Thymus (tissue), 11 donors: ENCODE results near the gene TLN1. TPM values are rescaled to one million over a fixed set of nuclear protein-coding genes. Genes with fewer than 3 reads are reported as not detected.

Experiments
- DNase-seq, 9 donors: peaks; one replicate each; pipeline ENCODE4 v3.0.0-alpha.2; 2013; ENCODE audit warnings: low spot score in 9 of 9, low read depth in 6 of 9, missing footprints in 1 of 9
- H3K27ac ChIP-seq, 2 donors: one replicate each; pipeline ENCODE4 v1.5.1; 2013; ENCODE audit warnings: control low read depth in 1 of 2, low read depth in 1 of 2, low read length in 1 of 2, mild to moderate bottlenecking in 1 of 2, moderate library complexity in 1 of 2
- H3K27me3 ChIP-seq, 2 donors: one replicate each; pipeline ENCODE4 v1.5.1; 2013; ENCODE audit warnings: low read length in 1 of 2; ENCODE audit not compliant: control insufficient read depth in 2 of 2, insufficient read depth in 1 of 2
- H3K36me3 ChIP-seq, 2 donors: one replicate each; pipeline ENCODE4 v1.5.1; 2013; ENCODE audit warnings: low read length in 1 of 2, mild to moderate bottlenecking in 1 of 2, moderate library complexity in 1 of 2; ENCODE audit not compliant: control insufficient read depth in 2 of 2, insufficient read depth in 2 of 2
- H3K4me1 ChIP-seq, 2 donors: one replicate each; pipeline ENCODE4 v1.5.1; 2013; ENCODE audit warnings: low read length in 2 of 2; ENCODE audit not compliant: control insufficient read depth in 2 of 2, insufficient read depth in 2 of 2
- H3K4me3 ChIP-seq, 2 donors: one replicate each; pipeline ENCODE4 v1.5.1; 2013; ENCODE audit warnings: low read length in 2 of 2, control low read depth in 1 of 2, mild to moderate bottlenecking in 1 of 2
- H3K9me3 ChIP-seq, 2 donors: one replicate each; pipeline ENCODE4 v1.5.1; 2013; ENCODE audit warnings: low read length in 1 of 2, mild to moderate bottlenecking in 1 of 2; ENCODE audit not compliant: control insufficient read depth in 2 of 2, insufficient read depth in 1 of 2
- WGBS: extraction: QIAGEN DNeasy Blood & Tissue Kit; methylation state at CpG from one replicate; pipeline ENCODE4 v1.1.7; 2013; 5-methylcytosine and 5-hydroxymethylcytosine counted together
- polyA plus RNA-seq: library from polyadenylated mRNA; stranded (reverse); fragments of 200-250 nt; gene quantifications from one replicate; pipeline ENCODE4 v1.2.3, GENCODE V29; 2013
- total RNA-seq: library from RNA; stranded (reverse); fragments of 120-200 nt; gene quantifications from one replicate; pipeline ENCODE4 v1.2.4, GENCODE V29; 2013
- donor health status: healthy.

TLN1 gene
- total and polyA plus RNA-seq, 2 donors, result 74.5 to 83.0 TPM

DNA sequence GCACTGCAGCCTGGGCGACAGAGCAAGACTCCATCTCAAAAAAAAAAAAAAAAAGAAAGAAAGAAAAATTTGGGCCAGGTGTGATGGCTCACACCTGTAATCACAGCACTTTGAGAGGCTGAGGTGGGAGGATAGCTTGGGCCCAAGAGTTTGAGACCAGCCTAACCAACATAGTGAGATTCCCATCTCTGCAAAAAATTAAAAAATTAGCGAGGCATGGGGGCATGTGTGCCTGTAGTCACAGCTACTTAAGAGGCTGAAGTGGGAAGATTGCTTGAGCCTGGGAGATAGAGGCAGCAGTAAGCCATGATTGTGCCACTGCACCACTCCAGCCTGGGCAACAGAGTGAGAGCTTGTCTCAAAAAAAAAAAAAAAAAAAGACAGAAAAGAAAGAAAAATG is 78.4 kb downstream of the TLN1 start:
- H3K27me3 ChIP-seq, result peaks cover 0 to 2% of the 10 kb centered on the region in 2 donors
- H3K9me3 ChIP-seq, result no peaks in the 10 kb centered on the region
- H3K4me1 ChIP-seq, result peaks cover 29 to 60% of the 10 kb centered on the region in 2 donors
- H3K27ac ChIP-seq, result no peak overlapping the region
- no peak overlapping the region for H3K4me3 ChIP-seq
- WGBS, result 93% methylated on average over 2 of the region's 2 CpGs
- no peak for DNase-seq
- H3K36me3 ChIP-seq, result peaks cover 0 to 7% of the 10 kb centered on the region in 2 donors

DNA sequence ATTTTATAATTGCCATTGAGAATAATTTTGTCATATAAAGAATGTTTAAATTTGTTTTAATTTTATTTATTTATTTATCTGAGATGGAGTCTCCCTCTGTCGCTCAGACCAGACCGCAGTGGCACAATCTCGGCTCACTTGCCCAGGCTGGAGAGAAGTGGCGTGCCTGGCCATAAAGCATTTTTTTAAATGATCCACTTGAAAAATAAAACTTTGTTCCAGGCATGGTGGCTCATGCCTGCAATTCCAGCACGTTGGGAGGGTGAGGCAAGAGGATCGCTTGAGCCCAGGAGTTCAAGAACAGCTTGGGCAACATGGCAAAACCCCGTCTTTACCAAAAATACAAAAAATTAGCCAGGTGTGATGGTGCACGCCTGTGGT is 79.2 kb downstream of the TLN1 start:
- Histone ChIP-seq H3K27ac (no peak overlapping the region), H3K4me1 (peaks cover 37 to 66% of the 10 kb centered on the region in 2 donors), H3K9me3 (no peaks in the 10 kb centered on the region), H3K27me3 (peaks cover 0 to 2% of the 10 kb centered on the region in 2 donors), H3K4me3 (no peak overlapping the region), H3K36me3 (peaks cover 0 to 8% of the 10 kb centered on the region in 2 donors)
- WGBS, result 97% methylated on average over 8 of the region's 8 CpGs
- DNase-seq, result no peak

DNA sequence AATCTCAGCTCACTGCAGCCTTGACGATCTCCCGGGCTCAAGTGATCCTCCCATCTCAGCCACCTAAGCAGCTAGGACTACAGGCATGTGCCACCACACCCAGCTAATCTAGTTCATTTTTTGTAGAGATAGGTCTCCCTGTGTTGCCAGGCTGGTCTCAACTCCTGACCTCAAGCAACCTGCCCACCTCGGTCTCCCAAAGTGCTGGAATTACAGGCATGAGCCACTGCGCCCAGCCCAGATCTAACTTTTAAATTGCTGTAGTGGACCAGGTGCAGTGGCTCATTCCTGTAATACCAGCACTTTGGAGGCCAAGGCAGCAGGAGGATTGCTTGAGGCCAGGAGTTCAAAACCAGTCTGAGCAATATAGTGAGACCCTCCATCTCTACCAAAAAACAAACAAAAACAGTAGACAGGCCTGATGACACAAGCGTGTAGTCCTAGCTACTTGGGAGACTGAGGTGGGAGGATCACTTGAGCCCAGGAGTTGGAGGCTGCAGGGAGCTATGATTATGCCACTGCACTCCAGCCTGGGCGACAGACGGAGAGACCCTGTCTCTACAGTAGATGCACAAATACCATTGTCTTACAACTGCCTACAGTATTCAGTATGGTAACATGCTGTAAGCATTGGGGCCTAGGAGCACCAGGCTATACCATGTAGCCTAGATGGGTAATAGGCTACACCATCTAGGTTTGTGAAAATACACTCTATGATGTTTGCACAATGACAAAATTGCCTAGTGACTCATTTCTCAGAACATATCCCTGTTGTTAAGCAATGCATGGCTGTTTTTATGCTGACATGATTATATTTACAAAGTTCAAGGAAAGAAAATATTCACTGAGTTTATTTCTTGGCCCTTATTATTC is 79.8 kb downstream of the TLN1 start:
- Histone ChIP-seq H3K27ac (peak overlapping the region in 1 of 2 donors; percentile 11), H3K4me1 (peaks cover 42 to 66% of the 10 kb centered on the region in 2 donors)
- WGBS, result 96% methylated on average over 7 of the region's 7 CpGs

DNA sequence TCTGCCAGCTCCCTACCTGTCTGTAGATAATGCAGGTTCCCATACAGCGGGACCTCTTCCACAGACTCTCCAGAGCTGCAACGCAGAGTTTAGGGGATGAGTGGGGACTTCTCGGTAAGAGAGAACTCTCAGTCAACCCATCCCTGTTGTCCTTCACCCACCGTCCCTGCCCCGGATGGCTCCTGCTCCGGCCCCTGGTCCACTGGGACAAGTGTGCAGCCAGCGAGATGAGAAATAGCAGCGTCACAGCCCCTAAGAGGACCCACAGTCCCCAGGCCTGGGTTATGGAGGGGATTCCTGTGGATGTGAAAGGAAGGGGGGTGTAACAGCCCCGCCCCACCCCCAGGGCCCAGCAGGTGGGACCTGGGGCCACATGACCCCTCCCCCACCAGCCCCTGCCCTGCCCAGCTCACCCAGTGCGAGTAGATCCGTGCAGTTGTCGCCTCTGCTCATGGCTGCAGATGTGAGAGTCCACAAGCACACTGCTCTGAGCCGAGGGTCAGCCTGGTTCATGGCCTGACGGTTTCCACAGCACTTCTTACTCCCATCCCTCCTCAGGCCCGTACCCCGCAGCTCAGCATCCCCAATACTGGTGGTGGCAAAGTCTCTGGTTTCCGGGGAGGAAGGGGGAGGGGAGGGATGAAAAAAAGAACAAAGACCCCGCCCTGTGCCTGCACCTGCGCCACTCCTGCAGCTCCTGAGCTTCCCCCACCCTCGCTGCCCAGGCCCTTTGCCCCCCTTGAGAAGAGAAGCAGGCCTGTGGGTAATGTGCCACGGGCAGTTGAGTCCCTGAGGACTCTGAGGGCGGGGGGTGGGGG is 81.4 kb downstream of the TLN1 start, which contains the start of gene SIT1:
TSS of gene SIT1 (minus strand) at position 591 of the 818 bp plus-strand sequence. CDS start at position 513, 78 bp downstream.
- Histone ChIP-seq H3K9me3 (no peaks in the 10 kb centered on the region), H3K4me1 (peaks cover 45 to 65% of the 10 kb centered on the region in 2 donors), H3K4me3 (peak within 1 kb of the TSS; percentile 65 to 75), H3K27ac (peak within 1 kb of the TSS; percentile 98 to 99), H3K36me3 (peaks cover 0 to 8% of the 10 kb centered on the region in 2 donors), H3K27me3 (no peaks in the 10 kb centered on the region)
- WGBS, result 45% methylated on average over 22 of the region's 22 CpGs
- peak in 8 of 9 donors; percentile 68 to 92 (median 79) for DNase-seq

More for the DNA sequence above, 79.8 kb downstream of the TLN1 start:
- no peaks in the 10 kb centered on the region for H3K27me3 ChIP-seq
- H3K9me3 ChIP-seq, result no peaks in the 10 kb centered on the region
- H3K4me3 ChIP-seq, result no peak overlapping the region
- H3K36me3 ChIP-seq, result peaks cover 0 to 8% of the 10 kb centered on the region in 2 donors
- no peak for DNase-seq

DNA sequence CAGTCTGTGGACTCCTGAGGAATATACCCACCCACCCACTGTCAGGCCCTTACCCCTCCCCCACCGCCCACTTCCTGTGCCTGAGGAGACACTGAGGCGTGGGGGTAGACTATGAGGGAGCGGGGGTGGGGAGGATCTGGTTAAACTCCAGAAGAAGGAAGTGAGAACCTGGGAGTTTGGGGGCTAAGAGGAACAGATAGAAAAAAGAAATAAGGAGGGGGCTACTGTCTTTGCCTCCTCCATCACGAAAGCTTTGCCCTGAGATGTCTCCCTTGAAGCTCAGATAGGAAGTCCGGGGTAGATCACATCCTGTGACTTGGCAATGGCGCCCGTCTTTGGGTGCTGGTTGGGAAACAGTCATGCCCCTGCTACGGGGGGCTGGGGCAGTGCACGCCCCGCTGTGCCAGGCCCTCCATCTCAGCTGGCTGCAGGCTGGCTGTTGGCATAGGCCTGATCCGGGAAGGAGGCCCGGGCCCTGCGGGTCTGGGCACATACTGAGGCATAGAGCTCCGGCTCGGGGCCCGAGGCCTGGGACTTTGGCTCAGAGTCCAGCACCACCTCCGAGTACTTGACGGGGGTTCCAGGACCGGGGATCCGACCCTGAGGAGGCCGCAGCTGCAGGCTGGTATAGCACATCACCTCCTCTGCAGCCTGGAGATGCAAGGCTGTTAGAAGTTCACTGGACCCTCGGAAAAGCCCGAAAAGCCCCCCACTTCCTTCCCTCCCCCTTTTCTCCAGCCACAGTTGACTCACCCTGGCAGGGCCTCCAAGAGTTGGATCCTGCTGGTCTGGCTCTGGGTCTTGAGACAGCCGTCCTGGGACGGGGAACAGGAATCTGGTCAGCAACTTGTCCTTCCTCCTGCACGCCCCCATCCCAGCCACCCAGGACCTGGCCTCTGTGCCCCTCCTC is 82.3 kb downstream of the TLN1 start:
- Histone ChIP-seq H3K27me3 (no peaks in the 10 kb centered on the region), H3K4me1 (peaks cover 47 to 72% of the 10 kb centered on the region in 2 donors), H3K27ac (peak overlapping the region; percentile 98 to 99), H3K36me3 (peaks cover 0 to 8% of the 10 kb centered on the region in 2 donors), H3K9me3 (no peaks in the 10 kb centered on the region), H3K4me3 (peak overlapping the region; percentile 65 to 75)
- 65% methylated on average over 26 of the region's 26 CpGs for WGBS
- DNase-seq, result peak in 8 of 9 donors; percentile 54 to 88 (median 74)

Other genes with a start within 250 kb of the TLN1 start
- gene RUSC2, start 242.1 kb downstream of the TLN1 start, total RNA-seq, result 1.0 TPM
- 3.3 TPM for gene RUSC2, start 242.1 kb downstream of the TLN1 start, polyA plus RNA-seq
- gene TESK1, start 126.9 kb downstream of the TLN1 start, total RNA-seq, result 9.3 TPM
- gene TESK1, start 126.9 kb downstream of the TLN1 start, polyA plus RNA-seq, result 32.8 TPM
- 6.8 TPM for gene CD72, start 113.8 kb downstream of the TLN1 start, total RNA-seq
- 23.6 TPM for gene CD72, start 113.8 kb downstream of the TLN1 start, polyA plus RNA-seq
- 174 TPM for gene SIT1, start 81.3 kb downstream of the TLN1 start, total RNA-seq
- 42.2 TPM for gene SIT1, start 81.3 kb downstream of the TLN1 start, polyA plus RNA-seq
- 22,838 TPM for gene RMRP, start 74.2 kb downstream of the TLN1 start, total RNA-seq
- gene RMRP, start 74.2 kb downstream of the TLN1 start, polyA plus RNA-seq, result 13.0 TPM
- gene CCDC107, start 73.9 kb downstream of the TLN1 start, total RNA-seq, result 25.6 TPM
- 43.2 TPM for gene CCDC107, start 73.9 kb downstream of the TLN1 start, polyA plus RNA-seq
- gene ARHGEF39, start 67.0 kb downstream of the TLN1 start, total RNA-seq, result 3.9 TPM
- gene ARHGEF39, start 67.0 kb downstream of the TLN1 start, polyA plus RNA-seq, result 1.5 TPM
- 1.0 TPM for gene CA9, start 58.3 kb downstream of the TLN1 start, total RNA-seq
- gene CA9, start 58.3 kb downstream of the TLN1 start, polyA plus RNA-seq, result 0.50 TPM
- gene TPM2, start 42.3 kb downstream of the TLN1 start, total RNA-seq, result 28.6 TPM
- 475 TPM for gene TPM2, start 42.3 kb downstream of the TLN1 start, polyA plus RNA-seq
- 23.2 TPM for gene CREB3, start 471 bp upstream of the TLN1 start, total RNA-seq
- 25.6 TPM for gene CREB3, start 471 bp upstream of the TLN1 start, polyA plus RNA-seq
- gene GBA2, start 17.0 kb upstream of the TLN1 start, total RNA-seq, result 21.7 TPM
- 36.9 TPM for gene GBA2, start 17.0 kb upstream of the TLN1 start, polyA plus RNA-seq
- gene RGP1, start 17.1 kb upstream of the TLN1 start, total RNA-seq, result 7.4 TPM
- 6.5 TPM for gene RGP1, start 17.1 kb upstream of the TLN1 start, polyA plus RNA-seq
- gene MSMP, start 22.1 kb upstream of the TLN1 start, total RNA-seq, result not detected
- 0.25 TPM for gene MSMP, start 22.1 kb upstream of the TLN1 start, polyA plus RNA-seq
- gene NPR2, start 59.4 kb upstream of the TLN1 start, total RNA-seq, result 4.3 TPM
- 9.3 TPM for gene NPR2, start 59.4 kb upstream of the TLN1 start, polyA plus RNA-seq
- 3.1 TPM for gene SPAG8, start 80.1 kb upstream of the TLN1 start, total RNA-seq
- 3.4 TPM for gene SPAG8, start 80.1 kb upstream of the TLN1 start, polyA plus RNA-seq
- gene HINT2, start 82.8 kb upstream of the TLN1 start, total RNA-seq, result 68.4 TPM
- gene HINT2, start 82.8 kb upstream of the TLN1 start, polyA plus RNA-seq, result 68.3 TPM
- under 0.01 TPM for gene FAM221B, start 96.5 kb upstream of the TLN1 start, total RNA-seq
- 0.05 TPM for gene FAM221B, start 96.5 kb upstream of the TLN1 start, polyA plus RNA-seq
- gene TMEM8B, start 97.0 kb upstream of the TLN1 start, total RNA-seq, result 1.5 TPM
- 11.9 TPM for gene TMEM8B, start 97.0 kb upstream of the TLN1 start, polyA plus RNA-seq
- gene OR13J1, start 138.2 kb upstream of the TLN1 start, total RNA-seq, result not detected
- gene OR13J1, start 138.2 kb upstream of the TLN1 start, polyA plus RNA-seq, result not detected
- 0.14 TPM for gene HRCT1, start 174.0 kb upstream of the TLN1 start, total RNA-seq
- 6.1 TPM for gene HRCT1, start 174.0 kb upstream of the TLN1 start, polyA plus RNA-seq
- gene SPAAR, start 177.3 kb upstream of the TLN1 start, total RNA-seq, result 0.09 TPM
- gene SPAAR, start 177.3 kb upstream of the TLN1 start, polyA plus RNA-seq, result 1.2 TPM
- not detected for gene OR2S2, start 226.0 kb upstream of the TLN1 start, total RNA-seq
- 0.02 TPM for gene OR2S2, start 226.0 kb upstream of the TLN1 start, polyA plus RNA-seq